Cardiac septum (tissue), 1 donor: ENCODE results near the gene MEGF8. TPM values are rescaled to one million over a fixed set of nuclear protein-coding genes. Genes with fewer than 3 reads are reported as not detected.

Experiments
- DNase-seq: peaks from one replicate; pipeline ENCODE4 v3.0.0-alpha.2; 2020; ENCODE audit warnings: low spot score
- intact Hi-C: fragments of 100-400 bp; cut with DNase I; formaldehyde crosslinking; loops from one replicate; pipeline ENCODE4 v1.14.0; 2022
- total RNA-seq: library from RNA; stranded (reverse); fragmentation: NEBNext Ultra II Directional; extraction: Animal tissue kit (Norgen Biotek cat#: 25700); gene quantifications from one replicate; pipeline ENCODE4 v1.2.1, GENCODE V29; 2021
- donor health status: DM: no; HTN: no; CAD: no.

MEGF8 gene
- total RNA-seq, 1 donor from 2014 or later: 45.8 TPM

- intact Hi-C loops: no loop called here
- no peak for DNase-seq
Measured at GRCh38 chr19:42284591-42285341, 40.7 kb upstream of the MEGF8 start.

GRCh38 chr19:42285541-42285941, 39.9 kb upstream of the MEGF8 start:
- DNase-seq: no peak
- intact Hi-C loops: no loop called here

- no peak for DNase-seq
- intact Hi-C loops: no loop called here
Measured at GRCh38 chr19:42285988-42286348, 39.5 kb upstream of the MEGF8 start.

GRCh38 chr19:42286349-42287016, 39.0 kb upstream of the MEGF8 start:
- intact Hi-C loops: no loop called here
- no peak for DNase-seq

- no peak for DNase-seq
- intact Hi-C loops: no loop called here
Measured at GRCh38 chr19:42287017-42287826, 38.2 kb upstream of the MEGF8 start.

GRCh38 chr19:42287827-42288107, 37.7 kb upstream of the MEGF8 start:
- no peak for DNase-seq
- intact Hi-C loops: no loop called here

GRCh38 chr19:42288387-42288786, 37.0 kb upstream of the MEGF8 start:
- intact Hi-C loops: no loop called here
- DNase-seq: no peak

GRCh38 chr19:42288881-42289555, 36.4 kb upstream of the MEGF8 start:
- no peak for DNase-seq
- intact Hi-C loops: no loop called here

- intact Hi-C loops: no loop called here
- no peak for DNase-seq
Measured at GRCh38 chr19:42289556-42290041, 35.8 kb upstream of the MEGF8 start.

GRCh38 chr19:42290136-42290522, 35.3 kb upstream of the MEGF8 start:
- intact Hi-C loops: no loop called here
- DNase-seq: no peak

- DNase-seq: no peak
- intact Hi-C loops: no loop called here
Measured at GRCh38 chr19:42290523-42291434, 34.7 kb upstream of the MEGF8 start.

- intact Hi-C loops: no loop called here
- no peak for DNase-seq
Measured at GRCh38 chr19:42291435-42291810, 34.0 kb upstream of the MEGF8 start.

- intact Hi-C loops: no loop called here
- DNase-seq: no peak
Measured at GRCh38 chr19:42292042-42292960, 33.1 kb upstream of the MEGF8 start.

GRCh38 chr19:42292963-42293362, 32.5 kb upstream of the MEGF8 start:
- intact Hi-C loops: no loop called here
- DNase-seq: no peak

GRCh38 chr19:42293540-42293939, 31.9 kb upstream of the MEGF8 start:
- intact Hi-C loops: no loop called here

GRCh38 chr19:42293948-42294347, 31.5 kb upstream of the MEGF8 start:
- no peak for DNase-seq
- intact Hi-C loops: no loop called here

More at GRCh38 chr19:42293540-42293939, 31.9 kb upstream of the MEGF8 start:
- no peak for DNase-seq

- DNase-seq: no peak
- intact Hi-C loops: no loop called here
Measured at GRCh38 chr19:42294471-42295137, 30.8 kb upstream of the MEGF8 start.

GRCh38 chr19:42295342-42295741, 30.1 kb upstream of the MEGF8 start:
- DNase-seq: no peak
- intact Hi-C loops: no loop called here
